GM18858 (cell line): Measurements from ENCODE around the gene SORCS1.

Source experiments
- ATAC-seq: cut with Tn5 transposase; IDR thresholded peaks from one replicate; pipeline ENCODE4 v1.9.1; 2021; ENCODE audit not compliant: unreplicated experiment

SORCS1 gene

GRCh38 chr10:106696239-106696638, 468.3 kb downstream of the SORCS1 start:
- no peak for ATAC-seq

- no peak for ATAC-seq
These were observed 469.8 kb downstream of the SORCS1 start for GRCh38 chr10:106694696-106695095.

GRCh38 chr10:106682175-106682574, 482.3 kb downstream of the SORCS1 start:
- no peak for ATAC-seq

GRCh38 chr10:106680061-106680460, 484.4 kb downstream of the SORCS1 start:
- no peak for ATAC-seq

- no peak for ATAC-seq
These were observed 485.2 kb downstream of the SORCS1 start for GRCh38 chr10:106679314-106679713.

GRCh38 chr10:106672517-106673175, 491.9 kb downstream of the SORCS1 start:
- no peak for ATAC-seq

- ATAC-seq, result no peak
These were observed 502.8 kb downstream of the SORCS1 start for GRCh38 chr10:106661767-106662140.

GRCh38 chr10:106661133-106661766, 503.3 kb downstream of the SORCS1 start:
- no peak for ATAC-seq

GRCh38 chr10:106660550-106660949, 504.0 kb downstream of the SORCS1 start:
- no peak for ATAC-seq

- no peak for ATAC-seq
These were observed 508.9 kb downstream of the SORCS1 start for GRCh38 chr10:106655636-106656035.

- ATAC-seq, result no peak
These were observed 509.3 kb downstream of the SORCS1 start for GRCh38 chr10:106655165-106655564.

GRCh38 chr10:106652279-106652678, 512.2 kb downstream of the SORCS1 start:
- no peak for ATAC-seq

- no peak for ATAC-seq
These were observed 515.7 kb downstream of the SORCS1 start for GRCh38 chr10:106648534-106649481.

- no peak for ATAC-seq
These were observed 521.0 kb downstream of the SORCS1 start for GRCh38 chr10:106643473-106643872.

GRCh38 chr10:106637873-106638272, 526.6 kb downstream of the SORCS1 start:
- ATAC-seq, result no peak

- no peak for ATAC-seq
These were observed 527.6 kb downstream of the SORCS1 start for GRCh38 chr10:106636766-106637491.

- ATAC-seq, result no peak
These were observed 528.6 kb downstream of the SORCS1 start for GRCh38 chr10:106635947-106636346.

GRCh38 chr10:106631016-106631702, 533.3 kb downstream of the SORCS1 start:
- no peak for ATAC-seq

GRCh38 chr10:106626371-106626770, 538.1 kb downstream of the SORCS1 start:
- no peak for ATAC-seq

GRCh38 chr10:106625751-106626150, 538.8 kb downstream of the SORCS1 start:
- ATAC-seq, result no peak
